Osteocyte (in vitro differentiated cells): ENCODE data around the gene PIMREG. TPM values are rescaled to one million over a fixed set of nuclear protein-coding genes. Genes with fewer than 3 reads are reported as not detected.

Experiments
- DNase-seq: peaks from one replicate; pipeline ENCODE4 v3.0.0; 2021; ENCODE audit warnings: mixed read lengths; ENCODE audit not compliant: unreplicated experiment; ENCODE audit errors: extremely low spot score
- H3K27ac Mint-ChIP-seq: one replicate; pipeline ENCODE4 v1.8.0; 2021; ENCODE audit warnings: mild to moderate bottlenecking, mixed read lengths; ENCODE audit not compliant: unreplicated experiment
- H3K27me3 Mint-ChIP-seq: one replicate; pipeline ENCODE4 v1.8.0; 2021; ENCODE audit warnings: mixed read lengths; ENCODE audit not compliant: unreplicated experiment
- H3K36me3 Mint-ChIP-seq: one replicate; pipeline ENCODE4 v1.8.0; 2021; ENCODE audit warnings: mixed read lengths; ENCODE audit not compliant: unreplicated experiment
- H3K4me1 Mint-ChIP-seq: one replicate; pipeline ENCODE4 v1.8.0; 2021; ENCODE audit warnings: mixed read lengths; ENCODE audit not compliant: unreplicated experiment
- H3K4me3 Mint-ChIP-seq: one replicate; pipeline ENCODE4 v1.8.0; 2021; ENCODE audit warnings: mild to moderate bottlenecking, moderate library complexity, mixed read lengths; ENCODE audit not compliant: unreplicated experiment
- H3K9me3 Mint-ChIP-seq: one replicate; pipeline ENCODE4 v1.8.0; 2021; ENCODE audit warnings: mixed read lengths; ENCODE audit not compliant: unreplicated experiment
- CTCF ChIP-seq: fragments of 200-600 bp; sonication (generic); IDR thresholded peaks from 2 replicates; pipeline ENCODE4 v1.5.0; 2021; ENCODE audit warnings: antibody characterized with exemption, mild to moderate bottlenecking, moderate library complexity
- total RNA-seq: library from RNA; stranded (reverse); gene quantifications from 2 replicates; pipeline ENCODE4 v1.2.1, GENCODE V29; 2021

PIMREG gene
- total RNA-seq, 1 donor from 2014 or later = 8.9 TPM

- Mint-ChIP-seq H3K27ac (no peak overlapping the region), H3K4me1 (no peaks in the 10 kb centered on the region), H3K4me3 (no peak overlapping the region), H3K36me3 (no peaks in the 10 kb centered on the region), H3K27me3 (peaks cover 7% of the 10 kb centered on the region), H3K9me3 (no peaks in the 10 kb centered on the region)
- DNase-seq = no peak
- no peak for TF ChIP-seq CTCF
These were observed 46.9 kb downstream of the PIMREG start for GRCh38 chr17:6491071-6491700.

DNA sequence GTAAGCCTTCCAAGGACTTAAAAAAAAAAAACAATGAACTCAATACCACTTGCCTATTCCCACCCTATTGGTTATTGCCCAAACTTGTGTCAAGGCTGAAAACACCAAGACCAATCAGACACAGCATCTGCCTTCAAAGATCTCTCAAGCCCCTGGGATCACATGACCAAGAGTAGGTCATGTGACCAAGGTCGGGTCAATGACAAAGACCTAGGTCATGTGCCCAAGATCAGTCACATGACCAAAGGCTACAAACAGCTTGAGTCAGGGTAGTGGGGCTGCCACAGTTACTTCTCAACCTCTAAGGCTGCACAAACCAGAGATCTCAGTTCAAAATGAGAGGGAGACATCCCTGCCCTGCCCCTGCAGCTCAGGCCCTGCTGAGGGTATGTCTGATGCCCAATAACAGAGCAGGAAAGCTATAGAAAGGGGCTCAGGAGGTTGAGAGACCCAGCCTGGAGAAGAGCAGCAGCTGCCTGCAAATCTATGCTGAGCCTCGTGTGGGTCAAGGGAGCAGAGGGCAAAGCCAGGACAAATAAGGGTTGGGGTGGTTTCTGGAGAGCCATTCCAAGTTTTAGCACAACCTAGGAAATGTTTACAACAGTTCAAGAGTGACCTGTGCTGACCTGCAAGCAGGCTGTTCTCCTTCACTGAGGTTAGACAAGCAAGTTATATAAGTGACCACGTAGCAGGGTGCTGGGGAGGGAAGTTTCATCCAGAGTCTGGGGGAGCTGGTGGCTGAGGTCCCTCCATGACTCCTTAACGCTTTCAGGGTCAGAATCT, 48.8 kb downstream of the PIMREG start:
- H3K36me3 Mint-ChIP-seq = no peaks in the 10 kb centered on the region
- no peak overlapping the region for H3K27ac Mint-ChIP-seq
- no peak for DNase-seq
- peaks cover 14% of the 10 kb centered on the region for H3K27me3 Mint-ChIP-seq
- H3K9me3 Mint-ChIP-seq = no peaks in the 10 kb centered on the region
- no peak for TF ChIP-seq CTCF
- H3K4me3 Mint-ChIP-seq = no peak overlapping the region
- no peaks in the 10 kb centered on the region for H3K4me1 Mint-ChIP-seq

DNA sequence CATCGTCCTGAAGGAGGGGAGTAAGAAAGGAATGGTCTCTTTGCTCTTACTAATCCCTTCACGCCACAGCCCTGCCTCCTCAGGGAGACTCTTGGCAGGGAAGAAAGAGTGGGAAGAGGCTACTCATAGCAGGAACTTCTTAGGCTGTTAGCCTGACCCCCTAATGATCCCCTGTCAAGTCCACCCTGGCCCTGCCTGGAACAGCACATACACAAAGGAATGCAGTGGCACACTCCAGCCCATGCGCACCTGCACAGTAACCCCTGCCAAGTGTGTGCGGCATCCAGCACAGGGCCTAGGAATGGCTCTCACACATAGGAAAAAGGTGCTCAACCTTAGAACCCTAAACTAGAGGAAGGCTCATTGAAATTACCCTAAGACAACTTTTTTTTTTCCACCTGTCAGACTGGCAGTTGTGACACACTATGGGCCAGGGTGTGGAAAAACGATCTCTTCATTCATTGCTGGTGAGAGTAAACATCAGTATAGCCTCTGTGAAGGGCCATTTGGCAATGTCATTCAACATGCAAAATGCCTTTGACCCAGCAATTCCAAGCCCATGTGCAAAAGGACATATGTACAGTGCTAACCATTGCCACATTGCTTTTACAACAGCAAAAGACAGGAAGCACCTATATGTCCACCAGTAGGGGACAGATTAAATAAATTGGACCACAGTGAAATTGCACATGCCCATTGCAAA, 50.1 kb downstream of the PIMREG start:
- no peak for TF ChIP-seq CTCF
- H3K27ac Mint-ChIP-seq = no peak overlapping the region
- no peak overlapping the region for H3K4me3 Mint-ChIP-seq
- H3K9me3 Mint-ChIP-seq = no peaks in the 10 kb centered on the region
- DNase-seq = no peak
- H3K4me1 Mint-ChIP-seq = no peaks in the 10 kb centered on the region
- H3K36me3 Mint-ChIP-seq = no peaks in the 10 kb centered on the region
- peaks cover 16% of the 10 kb centered on the region for H3K27me3 Mint-ChIP-seq

DNA sequence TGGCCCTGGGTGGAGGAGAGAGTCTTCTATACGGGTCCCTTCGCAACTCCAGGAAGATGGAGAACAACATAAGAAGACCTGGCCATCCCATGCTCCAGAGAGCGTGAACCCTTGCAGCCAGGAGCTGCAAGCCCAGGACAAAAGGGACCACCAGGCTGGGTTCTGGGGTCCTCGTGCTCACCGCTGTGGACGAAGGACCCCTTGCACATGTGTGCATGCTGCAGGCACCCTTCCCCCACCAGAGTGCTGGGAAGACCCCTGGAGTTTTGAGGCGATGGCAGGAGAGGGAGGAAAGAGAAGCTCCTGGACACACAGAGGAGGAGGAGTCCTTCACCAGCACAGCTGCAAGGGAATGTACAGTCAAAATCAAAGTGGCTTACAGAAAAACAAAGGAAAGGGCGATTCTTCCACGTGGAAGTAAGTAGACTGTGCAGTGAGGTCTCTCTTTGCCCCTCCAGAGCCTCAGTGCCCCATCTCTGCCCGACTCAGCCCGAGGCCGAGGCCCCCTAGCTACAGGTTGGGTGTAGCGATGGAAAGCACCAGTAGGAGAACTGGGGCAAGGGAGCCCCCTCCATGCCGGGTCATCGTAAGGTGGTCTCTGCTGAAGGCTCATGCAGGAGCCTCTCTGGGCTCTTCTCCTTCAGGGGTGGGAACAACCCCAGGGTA, 51.3 kb downstream of the PIMREG start:
- H3K27ac Mint-ChIP-seq = no peak overlapping the region

More for the DNA sequence above, 51.3 kb downstream of the PIMREG start:
- Mint-ChIP-seq H3K4me3 (no peak overlapping the region), H3K9me3 (no peaks in the 10 kb centered on the region), H3K4me1 (no peaks in the 10 kb centered on the region), H3K36me3 (no peaks in the 10 kb centered on the region), H3K27me3 (peaks cover 16% of the 10 kb centered on the region)
- no peak for DNase-seq
- TF ChIP-seq CTCF = no peak
